Hematopoietic multipotent progenitor cell treated with erythropoietin and hydrocortisone succinate and interleukin-3 and kit ligand, for 6 days (in vitro differentiated cells): Measurements from ENCODE around the gene ZKSCAN5.
A peak's percentile ranks its signal among the peaks of the same experiment; 100 is the strongest.
"Not testable (repeated sequence)": the region's sequence is repeated elsewhere in the genome, so short reads cannot be mapped to it uniquely, and the experiment has no call there.

Experiments used
- DNase-seq: peaks from one replicate; pipeline ENCODE4 v3.0.0-alpha.2; 2015

The ZKSCAN5 gene

GRCh38 chr7:99557196-99557607 is 52.7 kb downstream of the ZKSCAN5 start:
- DNase-seq, result peak; percentile 28

DNA sequence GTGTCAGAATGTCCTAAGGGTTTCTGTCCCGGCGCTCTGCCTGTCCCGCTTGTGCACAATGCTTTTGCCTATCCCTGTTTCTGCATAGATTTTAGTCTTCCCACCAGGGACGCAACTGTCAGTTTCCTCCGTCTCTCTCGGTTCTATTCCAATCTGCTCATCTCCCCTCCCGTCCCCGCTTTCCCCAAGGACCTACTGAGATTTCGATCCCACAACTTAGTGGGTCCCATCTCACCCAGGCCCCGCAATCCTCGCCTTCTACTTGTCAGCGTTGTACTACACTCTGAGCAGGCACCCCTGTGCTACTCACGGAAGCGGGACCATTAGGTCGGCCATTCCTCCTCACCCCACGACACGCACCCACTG is 53.5 kb downstream of the ZKSCAN5 start:
- DNase-seq, result no peak

GRCh38 chr7:99558306-99559174 is 54.1 kb downstream of the ZKSCAN5 start, which contains the start of gene ZNF655:
Gene ZNF655, plus strand, starts transcription at chr7:99558642. Its CDS starts 1,918 bp downstream, at chr7:99560560.
- DNase-seq, result peak; percentile 91

DNA sequence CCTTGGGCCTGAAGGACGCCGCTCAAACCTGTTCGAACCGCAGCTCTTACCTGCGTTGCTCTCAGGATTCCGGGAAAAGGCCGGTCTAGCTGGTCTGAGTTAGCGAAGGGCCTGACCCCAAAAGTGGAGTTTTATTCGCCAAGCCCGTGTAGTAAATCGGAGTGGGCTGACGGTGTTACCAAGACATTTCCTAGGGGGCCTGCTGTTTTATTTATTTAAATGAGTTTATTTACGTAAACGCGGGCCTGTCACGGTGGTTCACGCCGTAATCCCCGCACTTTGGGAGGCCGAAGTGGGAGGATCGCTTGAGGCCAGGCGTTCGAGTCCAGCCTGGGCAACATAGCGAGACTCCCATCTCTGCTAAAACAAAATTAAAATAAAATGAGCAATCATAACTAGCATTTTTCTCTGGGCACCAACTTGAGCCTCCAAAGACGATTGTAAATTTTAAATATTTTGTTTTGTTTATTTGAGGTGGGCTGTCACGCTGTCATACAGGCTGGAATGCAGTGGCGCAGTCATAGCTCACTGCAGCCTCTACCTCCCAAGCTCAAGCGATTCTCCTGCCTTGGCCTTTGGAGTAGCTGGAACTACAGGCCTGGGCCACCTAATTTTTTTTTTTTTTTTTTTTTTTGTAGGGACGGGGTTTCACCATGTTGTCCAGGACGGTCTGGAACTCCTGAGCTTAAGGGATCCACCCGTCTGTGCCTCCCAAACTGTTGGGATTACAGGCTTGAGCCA is 54.9 kb downstream of the ZKSCAN5 start:
- no peak for DNase-seq

- DNase-seq, result no peak
These were observed 56.6 kb downstream of the ZKSCAN5 start for GRCh38 chr7:99560834-99561736.

DNA sequence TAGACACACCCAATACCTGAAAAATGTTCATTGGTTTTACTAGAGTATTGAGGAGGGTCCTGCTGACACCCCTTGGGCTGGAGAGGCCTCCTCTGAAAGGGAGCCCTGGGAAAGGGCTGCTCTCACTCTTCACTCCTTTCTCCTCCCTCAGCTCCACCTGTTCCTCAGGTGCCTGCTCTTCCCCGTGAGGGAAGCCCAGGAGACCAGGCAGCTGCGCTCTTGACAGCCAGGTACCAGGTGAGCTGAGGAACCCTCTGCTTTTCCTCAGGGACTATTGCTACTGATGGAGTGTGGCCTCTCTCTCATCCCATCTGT is 57.2 kb downstream of the ZKSCAN5 start:
- DNase-seq, result no peak

DNA sequence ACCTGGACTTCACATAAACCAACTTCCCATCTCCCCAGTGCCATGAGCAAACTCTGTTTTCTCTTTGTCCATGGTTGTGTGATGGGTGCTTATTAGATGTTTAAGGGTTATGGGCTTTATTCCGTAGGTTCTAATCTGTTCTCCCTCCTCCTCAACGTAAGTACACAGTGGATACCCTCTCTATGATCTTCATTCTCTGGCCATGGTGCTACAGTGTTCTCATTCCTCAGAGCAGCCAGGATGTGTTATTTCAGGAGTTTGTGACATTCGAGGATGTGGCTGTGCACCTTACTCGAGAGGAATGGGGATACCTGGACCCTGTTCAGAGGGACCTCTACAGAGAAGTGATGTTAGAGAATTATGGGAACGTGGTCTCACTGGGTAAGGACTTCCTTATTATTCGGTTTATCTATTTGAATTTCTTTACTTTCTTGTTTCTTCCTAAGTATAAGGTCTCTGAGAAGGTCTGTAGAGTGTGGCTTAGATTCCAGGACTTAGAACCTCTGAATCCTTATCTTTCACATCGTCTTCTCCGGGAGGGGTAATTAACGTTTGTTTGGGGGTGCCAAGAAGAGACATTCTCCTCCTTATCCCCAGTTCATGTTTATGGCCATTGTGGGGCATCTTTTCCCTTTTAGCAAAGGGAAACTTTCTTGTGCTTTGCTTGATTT is 57.8 kb downstream of the ZKSCAN5 start:
- DNase-seq, result no peak

GRCh38 chr7:99562832-99563231 is 58.4 kb downstream of the ZKSCAN5 start:
- DNase-seq, result peak; percentile 25

- DNase-seq, result no peak
These were observed 59.2 kb downstream of the ZKSCAN5 start for GRCh38 chr7:99563650-99564049.

GRCh38 chr7:99568770-99569169 is 64.3 kb downstream of the ZKSCAN5 start:
- DNase-seq, result not testable (repeated sequence)

DNA sequence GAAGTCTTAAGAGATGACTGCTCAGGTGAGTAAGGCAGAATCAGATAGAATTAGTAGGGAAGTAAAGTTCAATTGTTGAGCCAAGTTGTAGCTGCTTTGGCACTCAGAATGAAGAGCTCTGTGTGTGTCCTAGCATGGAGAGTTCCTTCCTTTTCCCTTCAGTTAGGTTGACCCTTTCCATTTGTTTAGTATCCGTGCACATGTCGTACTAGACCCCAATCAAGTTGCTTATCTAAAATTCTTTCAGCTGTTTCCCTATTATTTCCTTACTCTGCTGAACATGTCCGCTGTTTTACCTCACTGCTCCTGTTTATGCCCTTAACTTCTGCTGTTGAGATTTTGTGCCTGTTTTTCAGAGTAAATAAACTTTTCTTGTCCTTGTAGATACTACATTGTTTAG is 67.3 kb downstream of the ZKSCAN5 start:
- no peak for DNase-seq

DNA sequence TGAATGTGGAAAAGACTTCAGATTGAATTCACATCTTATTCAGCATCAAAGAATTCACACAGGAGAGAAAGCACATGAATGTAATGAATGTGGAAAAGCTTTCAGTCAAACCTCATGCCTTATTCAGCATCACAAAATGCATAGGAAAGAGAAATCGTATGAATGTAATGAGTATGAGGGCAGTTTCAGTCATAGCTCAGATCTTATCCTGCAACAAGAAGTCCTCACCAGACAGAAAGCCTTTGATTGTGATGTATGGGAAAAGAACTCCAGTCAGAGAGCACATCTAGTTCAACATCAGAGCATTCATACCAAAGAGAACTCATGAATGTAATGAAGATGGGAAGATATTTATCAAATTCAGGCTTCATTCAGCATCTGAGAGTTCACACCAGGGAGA is 68.8 kb downstream of the ZKSCAN5 start:
- DNase-seq, result no peak

DNA sequence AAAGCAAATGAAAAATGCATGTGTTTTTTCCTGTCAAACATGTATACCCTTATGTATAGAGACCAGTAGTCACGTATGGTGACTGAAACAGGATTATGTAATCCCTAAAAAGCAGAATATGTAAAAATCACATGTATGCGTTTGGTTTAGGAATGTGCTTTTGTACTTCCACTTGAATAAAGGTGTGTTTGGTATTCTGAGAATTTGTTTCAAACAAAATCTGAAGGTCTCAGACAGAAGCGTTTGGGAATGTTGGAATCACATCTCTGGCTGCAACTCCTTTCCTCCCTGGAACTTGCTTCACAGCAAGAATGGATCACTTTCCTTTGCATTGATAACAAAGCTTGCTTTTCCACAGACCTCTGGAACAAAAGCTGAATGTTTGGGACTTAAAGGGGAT is 71.8 kb downstream of the ZKSCAN5 start:
- DNase-seq, result no peak

- peak; percentile 21 for DNase-seq
These were observed 75.0 kb downstream of the ZKSCAN5 start for GRCh38 chr7:99579281-99579955.

DNA sequence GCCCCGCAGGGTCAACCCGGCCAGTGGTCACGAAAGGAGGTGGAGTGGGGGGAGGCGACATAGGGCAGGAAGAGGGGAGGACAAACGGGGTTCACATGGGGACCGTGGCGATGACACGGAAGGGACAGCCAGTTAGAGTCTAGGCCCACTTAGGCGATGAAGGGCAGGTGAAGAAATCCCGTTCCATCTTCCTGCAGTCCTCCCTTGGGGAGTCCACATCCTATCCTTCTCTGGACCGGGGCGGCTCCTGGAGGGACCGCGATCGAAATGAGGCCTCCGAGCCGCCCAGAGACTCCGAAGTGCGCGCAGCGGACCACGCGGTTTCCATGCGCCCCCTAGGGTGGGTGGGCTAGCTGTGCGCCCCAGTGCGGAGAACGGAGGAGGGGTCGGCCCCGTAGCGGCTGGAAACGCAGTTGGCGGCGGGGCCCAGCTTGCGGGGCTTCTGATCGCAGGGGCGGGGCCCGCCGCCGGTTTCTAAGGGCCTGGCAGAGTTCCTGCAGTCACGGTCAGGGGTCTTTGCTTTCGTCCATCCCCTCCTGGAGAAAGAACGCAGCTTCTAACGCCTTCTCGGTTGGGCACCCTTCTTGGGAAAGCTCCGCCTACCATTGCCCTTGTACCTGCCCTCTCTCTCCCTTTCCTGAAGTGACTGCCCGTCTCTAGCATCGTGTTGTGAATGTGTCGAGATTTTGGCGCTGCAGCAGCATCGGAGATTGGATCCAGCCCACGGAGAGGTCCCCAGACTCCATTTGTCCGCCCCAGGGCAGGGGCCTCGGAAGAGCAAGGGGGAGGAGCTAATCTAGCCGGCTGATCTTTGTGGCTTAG is 75.7 kb downstream of the ZKSCAN5 start:
- peak; percentile 39 for DNase-seq

GRCh38 chr7:99580778-99581332 is 76.4 kb downstream of the ZKSCAN5 start:
- not testable (repeated sequence) for DNase-seq
